GM18861 (cell line): Measurements from ENCODE around the gene TOR3A.
"Not testable (repeated sequence)": the region's sequence is repeated elsewhere in the genome, so short reads cannot be mapped to it uniquely, and the experiment has no call there.

Source experiments
- ATAC-seq: cut with Tn5 transposase; IDR thresholded peaks from one replicate; pipeline ENCODE4 v1.9.1; 2021; ENCODE audit not compliant: unreplicated experiment

The TOR3A gene

DNA sequence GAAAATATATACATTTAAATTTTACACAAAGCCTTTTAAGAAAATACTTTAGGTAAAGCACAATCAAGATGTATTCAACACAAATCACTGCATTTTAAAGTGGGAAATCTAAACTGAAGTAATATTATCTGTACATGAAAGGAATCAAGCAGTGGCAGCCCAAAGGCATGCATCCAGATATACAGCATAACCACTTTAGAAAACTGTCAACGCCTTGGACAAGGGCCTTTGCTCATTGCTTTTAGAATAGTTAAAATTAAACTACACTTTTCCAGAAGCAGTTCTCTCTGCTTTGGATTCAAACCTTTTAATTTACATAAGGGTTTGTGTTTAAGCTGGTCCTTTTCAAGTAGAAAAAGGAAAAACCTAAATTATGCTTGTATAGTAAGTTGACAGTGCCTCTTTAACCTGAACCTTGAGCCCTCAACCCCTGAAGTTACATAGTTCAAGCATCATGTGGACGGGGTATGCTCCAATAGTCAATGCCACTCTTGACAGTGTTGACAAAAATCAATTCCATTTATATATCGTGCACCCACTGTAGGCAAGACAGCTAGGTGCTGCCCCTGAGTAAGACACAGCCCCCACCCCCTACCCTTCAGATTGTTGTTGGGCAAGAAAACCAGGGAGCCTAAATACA lies 22.9 kb downstream of the TOR3A start:
- ATAC-seq, result no peak

- ATAC-seq, result no peak
Observed at GRCh38 chr1:179105393-179105792, 23.5 kb downstream of the TOR3A start.

- no peak for ATAC-seq
Observed at GRCh38 chr1:179107706-179108629, 26.1 kb downstream of the TOR3A start.

DNA sequence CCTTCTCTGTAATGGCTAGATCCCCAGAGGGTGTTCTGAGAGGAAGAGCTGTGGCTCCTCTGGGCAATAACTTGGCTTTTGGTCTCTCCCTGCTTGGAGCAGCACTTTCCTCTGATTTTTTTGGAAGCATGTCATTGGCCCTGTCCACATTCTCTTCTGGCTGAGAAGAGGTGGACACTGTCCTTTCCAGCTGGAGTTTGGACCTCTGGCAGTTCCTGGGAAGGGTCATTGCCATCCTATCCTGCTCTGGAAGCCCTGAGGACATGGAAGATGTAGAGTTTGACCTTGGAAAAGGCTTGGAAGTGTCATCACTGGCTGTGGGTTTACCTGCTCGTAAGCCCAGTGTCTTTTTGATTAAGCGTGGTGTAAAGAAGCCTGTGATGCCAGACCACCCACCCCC lies 26.8 kb downstream of the TOR3A start:
- no peak for ATAC-seq

- ATAC-seq, result no peak
Observed at GRCh38 chr1:179115181-179115580, 33.3 kb downstream of the TOR3A start.

DNA sequence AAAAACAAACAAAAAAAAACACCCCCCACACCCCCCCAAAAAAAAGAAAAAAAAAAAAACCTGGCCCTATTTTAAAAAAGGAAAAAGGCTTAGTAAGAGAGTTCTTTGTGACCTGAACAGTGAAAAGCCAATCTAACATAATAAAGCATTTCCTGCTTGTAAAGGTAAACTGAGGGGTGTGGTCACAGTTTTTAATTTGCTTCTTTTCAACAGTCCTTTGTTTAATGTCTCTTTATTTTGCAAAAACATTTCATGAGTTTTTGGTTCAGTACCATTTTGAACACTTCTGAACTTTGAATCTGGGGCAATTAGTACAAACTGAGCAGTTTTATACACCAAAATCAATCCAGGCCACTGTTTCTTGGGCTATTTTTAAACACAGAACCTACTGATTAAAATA lies 37.6 kb downstream of the TOR3A start:
- no peak for ATAC-seq

GRCh38 chr1:179120736-179121135 lies 38.9 kb downstream of the TOR3A start:
- no peak for ATAC-seq

DNA sequence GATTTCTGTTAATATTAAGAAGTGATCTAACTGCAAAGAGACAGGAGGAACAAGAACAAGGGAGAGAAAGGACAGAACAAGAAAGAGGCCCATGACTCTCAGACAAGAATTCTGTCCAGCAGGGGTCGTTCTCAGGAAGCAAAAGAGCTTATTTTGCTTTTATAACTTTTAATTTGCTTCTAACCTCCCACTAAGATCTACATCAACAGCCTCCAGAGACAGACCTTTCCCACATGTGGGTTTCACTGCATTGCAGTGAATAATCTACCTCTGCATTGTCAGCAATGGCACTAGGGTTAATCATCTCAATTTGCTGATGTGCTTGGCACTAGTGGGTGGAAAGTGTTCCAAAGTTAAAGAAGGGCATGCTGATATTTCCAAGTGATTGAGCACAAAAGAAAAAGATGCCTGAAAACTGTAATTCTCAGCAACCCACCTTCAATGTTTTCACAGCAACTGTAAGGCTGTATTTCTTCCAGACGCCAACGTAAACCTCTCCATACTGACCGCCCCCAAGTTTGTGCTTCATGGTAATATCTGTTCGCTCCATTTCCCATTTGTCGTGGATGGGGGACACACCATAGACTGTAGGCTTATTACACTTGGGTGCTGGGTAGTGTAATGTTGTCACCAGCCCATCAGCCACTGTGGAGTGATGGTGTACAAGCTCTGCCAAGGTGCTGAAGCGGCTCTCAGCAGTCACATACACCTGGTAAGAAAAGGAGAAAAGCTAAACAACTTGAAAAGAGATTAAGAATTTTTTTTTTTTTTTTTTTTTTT lies 39.5 kb downstream of the TOR3A start:
- no peak for ATAC-seq

DNA sequence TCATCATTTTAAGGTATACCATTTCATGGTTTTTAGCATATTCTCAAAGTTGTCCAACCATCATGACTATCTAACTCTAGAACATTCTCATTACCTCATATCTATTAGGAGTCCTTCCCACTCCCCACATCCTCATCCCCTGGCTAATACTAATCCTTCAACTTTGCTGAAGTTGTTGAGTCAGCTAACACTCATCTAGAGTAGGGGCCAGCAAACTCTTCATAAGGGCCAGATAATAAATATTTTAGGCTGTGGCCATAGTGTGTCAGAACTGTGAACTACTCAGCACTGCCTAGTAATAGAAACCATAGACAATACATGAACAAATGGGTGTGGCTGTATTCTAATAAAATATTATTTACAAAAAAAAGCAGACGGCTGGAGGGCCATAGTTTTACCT lies 43.0 kb downstream of the TOR3A start:
- no peak for ATAC-seq

- no peak for ATAC-seq
Observed at GRCh38 chr1:179126338-179127060, 44.6 kb downstream of the TOR3A start.

DNA sequence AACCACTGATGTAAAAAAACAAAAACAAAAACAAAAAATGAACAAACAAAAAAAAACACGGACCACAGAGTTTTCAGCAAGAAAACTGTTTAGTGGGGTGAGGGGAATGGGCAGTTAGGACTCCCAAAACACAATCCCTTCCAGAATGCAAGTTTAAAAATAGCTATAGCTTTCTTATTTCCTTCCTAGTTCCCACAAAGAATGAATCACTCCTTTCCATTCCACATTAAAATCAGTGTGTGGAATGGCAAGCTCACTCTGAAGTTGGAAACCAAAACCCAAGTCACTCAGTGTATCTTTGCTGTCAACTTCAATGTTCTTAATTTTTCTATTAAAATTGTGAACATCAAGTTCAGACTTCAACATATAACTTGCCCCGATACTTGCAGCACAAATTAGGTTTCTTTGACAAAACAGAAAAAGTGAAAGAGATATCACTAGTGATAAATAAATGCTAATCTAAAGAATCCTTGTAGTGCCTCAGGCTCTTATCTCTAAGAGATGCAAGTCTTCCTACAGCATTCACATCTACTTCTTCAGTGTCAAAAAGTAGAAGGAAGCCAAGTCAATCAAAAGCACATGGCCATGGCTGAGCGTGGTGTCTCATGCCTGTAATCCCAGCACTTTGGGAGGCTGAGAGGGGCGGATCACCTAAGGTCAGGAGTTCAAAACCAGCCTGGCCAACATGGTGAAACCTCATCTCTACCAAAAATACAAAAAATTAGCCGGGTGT lies 45.5 kb downstream of the TOR3A start:
- ATAC-seq, result no peak

- ATAC-seq, result no peak
Observed at GRCh38 chr1:179128520-179128919, 46.6 kb downstream of the TOR3A start.

DNA sequence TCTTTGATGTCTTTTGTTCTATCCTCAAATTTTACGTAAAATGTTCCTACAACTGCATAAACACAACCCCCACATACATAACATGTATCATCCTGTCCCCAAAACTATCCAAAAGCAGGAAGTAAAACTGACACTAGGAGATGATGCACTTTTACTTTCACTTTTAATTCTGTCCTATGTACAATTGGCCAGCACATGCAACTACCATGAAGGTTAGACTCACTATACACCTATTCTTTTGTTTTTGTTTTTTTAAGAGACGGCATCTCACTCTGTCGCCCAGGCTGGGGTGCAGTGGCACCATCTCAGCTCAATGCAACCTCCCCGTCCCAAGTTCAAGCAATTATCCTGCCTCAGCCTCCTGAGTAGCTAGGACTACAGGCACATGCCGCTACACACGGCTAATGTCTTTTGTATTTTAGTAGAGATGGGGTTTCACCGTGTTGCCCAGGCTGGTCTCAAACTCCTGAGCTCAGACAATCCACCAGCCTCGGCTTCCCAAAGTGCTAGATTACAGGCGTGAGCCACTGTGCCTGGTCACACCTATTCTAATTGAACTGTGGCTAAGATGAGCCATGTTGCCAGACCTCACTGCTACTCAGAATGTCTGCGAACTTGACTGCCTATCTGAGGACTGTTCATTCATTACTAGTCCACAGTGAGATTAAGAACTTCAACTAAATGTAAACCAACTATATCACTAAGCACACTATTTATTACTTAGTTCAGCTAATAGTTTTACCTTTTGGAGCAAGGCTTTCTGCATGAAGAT lies 48.0 kb downstream of the TOR3A start:
- peak; percentile 98 for ATAC-seq

- ATAC-seq, result not testable (repeated sequence)
Observed at GRCh38 chr1:179135168-179135567, 53.3 kb downstream of the TOR3A start.

GRCh38 chr1:179135707-179136106 lies 53.8 kb downstream of the TOR3A start:
- ATAC-seq, result not testable (repeated sequence)

DNA sequence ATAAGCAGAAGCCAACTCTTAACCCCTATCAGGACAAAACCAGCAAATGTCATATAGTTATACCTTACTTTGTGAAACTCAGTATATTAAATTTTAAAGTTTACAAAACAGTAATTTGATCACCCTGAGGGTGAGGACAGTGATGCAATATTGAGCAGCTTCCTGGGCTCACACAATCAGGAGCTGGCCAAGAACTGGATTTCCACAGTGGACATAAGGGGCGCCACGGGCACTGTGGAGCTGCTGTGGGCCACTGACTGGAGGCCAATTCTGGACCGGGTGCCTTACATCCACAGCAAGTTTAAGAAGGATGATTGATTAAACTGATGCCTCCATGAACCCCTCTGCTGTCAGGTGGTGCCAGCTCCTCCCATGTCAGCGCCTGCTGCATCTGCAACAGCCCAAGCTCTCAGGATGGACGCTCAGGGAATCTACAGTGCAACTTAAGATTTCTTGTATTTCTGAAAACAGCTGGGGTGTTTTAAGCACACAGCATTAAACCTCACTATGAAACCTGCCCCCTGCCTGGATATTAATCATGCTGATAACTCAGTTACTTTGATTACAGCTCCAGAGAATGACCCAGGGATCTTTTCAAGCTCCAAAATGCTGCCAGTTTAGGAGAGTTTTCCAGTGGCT lies 55.9 kb downstream of the TOR3A start:
- no peak for ATAC-seq

GRCh38 chr1:179138755-179139154 lies 56.9 kb downstream of the TOR3A start:
- ATAC-seq, result not testable (repeated sequence)

GRCh38 chr1:179141592-179142251 lies 59.9 kb downstream of the TOR3A start:
- ATAC-seq, result no peak
